NCI-H146 (cell line): Measurements from ENCODE around the gene RHOA.

Experiments used
- DNase-seq: peaks from one replicate; lab custom pipeline; 2025; lab: John Stamatoyannopoulos, UW

Gene RHOA

GRCh38 chr3:49411968-49412631 lies at the start of gene RHOA, which contains the start of gene TCTA:
TSS of gene RHOA (minus strand) at chr3:49411976. CDS start at chr3:49375589, 36,387 bp downstream.
TSS of gene TCTA (plus strand) at chr3:49412423. CDS start at chr3:49412427, 4 bp downstream.
- peak; percentile 99 for DNase-seq

GRCh38 chr3:49460956-49461355 lies 49.2 kb upstream of the RHOA start:
- no peak for DNase-seq

DNA sequence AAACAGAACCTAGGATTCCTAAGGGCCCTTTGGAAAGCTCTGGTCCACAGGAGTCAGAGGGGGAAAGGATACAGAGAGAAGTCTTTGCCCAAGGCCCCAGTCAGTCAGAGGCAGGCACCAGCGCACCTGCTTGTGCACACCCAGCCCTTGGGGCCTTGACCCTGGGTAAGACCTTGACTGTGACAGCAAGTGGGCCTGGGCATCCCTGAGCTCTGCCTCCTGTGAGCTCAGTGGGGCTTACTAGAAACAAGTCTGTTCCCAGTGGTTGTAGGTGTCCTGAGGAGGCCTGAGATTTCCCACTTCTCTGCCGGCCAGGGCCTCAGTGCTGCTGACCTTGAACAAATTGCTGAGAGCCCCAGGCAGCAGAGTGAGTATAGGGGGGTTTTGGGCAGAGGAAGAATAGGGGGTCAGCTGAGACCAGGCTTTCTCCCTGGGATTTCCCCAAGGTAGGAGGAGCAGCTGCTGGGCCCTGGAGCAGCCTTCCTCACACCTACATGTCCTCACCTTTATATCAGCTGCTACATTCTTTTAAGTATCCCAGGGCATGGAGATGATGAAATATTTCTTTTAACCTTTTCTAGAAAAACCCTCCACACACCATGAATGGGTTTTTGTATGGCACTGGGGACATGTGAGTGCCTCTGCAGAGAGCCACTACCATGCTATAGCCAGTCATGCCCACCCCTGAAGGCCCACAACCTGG lies 48.6 kb upstream of the RHOA start:
- no peak for DNase-seq

DNA sequence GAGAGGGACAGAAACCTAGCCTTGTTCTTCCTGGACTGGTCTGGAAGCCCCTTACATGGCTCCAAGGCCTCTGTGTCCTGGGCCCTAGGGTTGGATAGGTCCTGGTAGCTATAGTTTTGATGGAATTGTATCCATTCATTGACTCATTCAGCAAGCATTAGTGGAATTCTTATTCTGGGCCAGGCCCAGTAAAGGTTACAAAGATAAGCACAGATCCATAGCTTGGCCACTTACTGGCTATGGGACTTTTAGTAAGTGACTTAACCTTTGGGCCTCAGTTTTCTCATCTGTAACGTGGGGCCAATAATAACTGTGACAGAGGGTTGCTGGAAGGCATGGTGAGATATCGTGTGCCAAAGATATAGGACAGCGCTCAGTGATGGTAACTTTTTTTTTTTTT lies 44.7 kb upstream of the RHOA start:
- DNase-seq = no peak

DNA sequence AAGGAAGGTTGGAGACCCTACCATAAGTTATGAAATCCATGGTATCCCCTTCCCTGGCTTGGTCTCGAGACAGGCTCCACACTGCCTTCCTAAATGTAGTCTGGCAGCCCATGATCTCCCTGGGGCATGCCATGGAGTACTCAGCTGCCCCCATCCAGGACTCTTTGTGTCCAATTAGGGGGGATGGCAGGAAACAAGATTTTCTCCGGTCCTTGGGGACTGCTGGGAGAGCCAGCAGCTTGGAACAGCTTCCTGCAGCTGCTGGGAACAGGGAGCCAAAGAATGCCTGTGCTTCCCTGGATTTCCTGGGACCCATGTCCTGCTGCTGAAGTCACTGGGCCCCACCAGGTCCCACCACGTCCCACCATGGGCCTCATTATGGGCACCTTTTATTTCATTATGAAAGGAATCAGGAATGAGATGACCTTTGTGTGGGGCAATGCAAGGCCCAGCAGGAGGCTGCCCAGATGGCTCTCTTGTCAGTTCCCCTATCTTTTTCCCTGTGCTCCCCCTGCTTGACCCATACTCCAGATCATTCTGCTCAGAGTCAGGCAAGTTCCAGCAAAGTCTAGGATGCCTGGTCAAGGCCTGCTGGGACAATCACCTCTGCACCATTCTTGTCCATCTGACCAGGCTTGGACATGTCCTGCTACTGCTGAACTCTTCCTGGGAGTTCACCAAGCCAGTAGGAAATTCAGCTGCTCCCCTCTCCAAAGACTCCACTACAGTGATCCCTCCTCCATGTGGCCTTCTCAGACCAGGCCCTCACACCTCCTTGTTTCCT lies 43.3 kb upstream of the RHOA start:
- DNase-seq = no peak

GRCh38 chr3:49454458-49454857 lies 42.7 kb upstream of the RHOA start:
- peak; percentile 41 for DNase-seq

- no peak for DNase-seq
Measured at GRCh38 chr3:49453621-49454020, 41.8 kb upstream of the RHOA start.

GRCh38 chr3:49445391-49445790 lies 33.6 kb upstream of the RHOA start:
- no peak for DNase-seq

DNA sequence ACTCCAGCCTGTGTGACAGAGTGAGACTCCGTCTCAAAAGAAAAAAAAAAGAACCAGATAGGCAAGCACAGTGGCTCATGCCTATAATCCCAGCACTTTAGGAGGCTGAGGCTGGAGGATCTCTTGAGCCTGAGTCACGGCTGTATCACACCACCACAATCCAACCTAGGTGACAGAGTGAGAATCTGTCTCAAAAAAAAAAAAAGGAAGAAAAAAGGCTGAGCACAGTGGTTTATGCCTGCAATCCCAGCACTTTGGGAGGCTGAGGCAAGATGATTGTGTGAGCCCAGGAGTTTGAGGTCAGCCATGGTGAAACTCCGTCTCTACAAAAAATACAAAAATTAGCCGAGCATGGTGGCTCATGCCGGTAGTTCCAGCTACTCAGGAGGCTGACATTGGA lies 23.0 kb upstream of the RHOA start:
- DNase-seq = no peak

GRCh38 chr3:49428752-49429080 lies 16.9 kb upstream of the RHOA start:
- no peak for DNase-seq

GRCh38 chr3:49427586-49427985 lies 15.8 kb upstream of the RHOA start:
- no peak for DNase-seq

GRCh38 chr3:49424816-49425215 lies 13.0 kb upstream of the RHOA start:
- no peak for DNase-seq

DNA sequence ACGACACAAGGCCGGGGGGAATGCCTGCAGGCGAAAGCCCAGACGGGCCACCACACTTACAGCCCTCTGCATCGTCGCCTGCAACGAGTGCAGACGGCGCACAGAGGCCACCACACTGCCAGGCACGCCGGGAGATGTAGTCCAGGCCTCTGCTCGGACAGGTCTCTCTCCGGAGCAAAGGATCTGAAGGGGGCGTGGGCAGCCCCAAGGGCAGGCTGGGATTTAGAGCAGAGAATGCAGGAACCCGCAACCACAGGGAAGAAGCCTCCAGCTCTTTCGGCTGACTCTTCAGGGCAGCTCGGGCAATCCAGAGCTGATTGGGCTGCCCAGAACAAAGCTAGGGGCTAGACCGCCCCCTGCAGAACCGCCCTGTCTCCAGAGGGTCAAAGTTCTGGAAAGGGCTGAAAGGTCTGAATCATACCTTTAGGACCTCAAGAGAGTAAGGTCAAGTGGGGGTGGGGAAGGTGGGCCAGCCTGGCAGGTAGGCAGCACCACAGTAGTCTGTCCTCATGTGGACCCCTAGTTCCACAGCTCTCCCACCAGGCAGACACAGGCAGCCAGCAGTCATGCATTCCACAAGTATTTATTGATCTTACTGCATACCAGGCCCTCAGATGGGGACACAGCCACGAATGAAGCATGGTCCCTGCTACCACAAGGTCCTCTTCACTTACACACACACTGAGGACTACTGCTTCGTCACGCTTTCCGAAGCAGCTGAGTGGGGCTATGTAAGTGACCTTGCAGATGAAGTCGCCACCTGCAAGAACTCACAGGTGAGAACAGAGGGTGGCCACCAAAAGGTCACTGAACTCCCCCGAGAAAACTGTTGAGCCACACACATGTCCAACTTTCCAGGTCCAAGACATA lies 10.8 kb upstream of the RHOA start, which contains the start of gene AMT:
AMT (minus strand) TSS at position 95 of the 870 bp plus-strand sequence; CDS start at position 72, 23 bp downstream.
- DNase-seq = no peak

DNA sequence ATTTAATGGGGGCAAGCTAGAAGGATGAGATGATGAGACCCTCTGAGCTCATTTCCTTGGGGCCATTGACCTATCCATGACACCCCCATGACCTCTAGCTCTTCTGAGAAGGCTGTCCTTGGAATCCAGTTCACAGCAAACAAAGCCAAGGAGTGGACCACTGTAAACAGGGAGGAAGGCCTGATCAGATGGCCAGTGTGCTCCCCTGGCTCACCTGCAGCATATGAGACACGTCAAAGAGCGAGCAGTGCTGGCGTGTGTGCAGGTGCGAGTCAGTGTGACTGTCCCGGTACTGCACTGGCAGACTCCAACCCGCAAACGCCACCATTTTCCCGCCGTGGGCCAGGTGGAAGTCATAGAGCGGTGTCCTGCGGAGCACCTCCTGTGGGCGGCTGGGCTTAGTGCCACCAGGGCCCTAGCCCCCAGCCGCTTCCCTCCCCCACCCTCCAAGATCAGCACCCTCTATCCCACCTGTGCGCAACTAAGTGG lies 10.2 kb upstream of the RHOA start:
- no peak for DNase-seq

DNA sequence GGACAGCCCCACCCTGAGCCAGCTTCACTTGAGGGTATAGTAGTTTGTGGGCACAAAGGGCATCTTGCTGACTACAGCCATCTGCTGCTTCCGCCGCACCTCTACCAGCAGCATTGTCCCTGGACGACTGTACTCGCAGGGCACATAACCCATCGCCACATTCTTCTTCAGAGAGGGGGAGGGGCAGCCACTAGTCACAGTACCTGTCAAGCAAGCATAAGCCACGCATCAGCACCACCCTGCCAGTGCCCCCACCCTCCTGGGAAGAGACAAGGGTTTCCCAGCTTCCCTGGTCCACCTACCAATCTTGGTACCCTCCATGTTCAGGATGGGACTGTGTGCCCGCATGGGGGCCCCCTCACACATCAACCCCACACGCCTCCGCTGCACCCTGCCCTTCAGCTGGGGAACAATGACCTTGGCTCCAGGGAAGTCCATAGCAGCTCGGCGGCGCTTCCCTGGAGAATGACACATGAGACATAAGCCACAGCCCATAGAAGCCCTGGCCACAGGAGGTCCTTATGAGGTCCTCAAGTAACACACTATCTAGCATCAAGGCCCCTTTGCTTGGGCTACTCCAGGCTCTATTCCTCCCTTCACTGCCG lies 5.8 kb upstream of the RHOA start:
- no peak for DNase-seq

GRCh38 chr3:49416867-49417266 lies 5.1 kb upstream of the RHOA start:
- DNase-seq = no peak

DNA sequence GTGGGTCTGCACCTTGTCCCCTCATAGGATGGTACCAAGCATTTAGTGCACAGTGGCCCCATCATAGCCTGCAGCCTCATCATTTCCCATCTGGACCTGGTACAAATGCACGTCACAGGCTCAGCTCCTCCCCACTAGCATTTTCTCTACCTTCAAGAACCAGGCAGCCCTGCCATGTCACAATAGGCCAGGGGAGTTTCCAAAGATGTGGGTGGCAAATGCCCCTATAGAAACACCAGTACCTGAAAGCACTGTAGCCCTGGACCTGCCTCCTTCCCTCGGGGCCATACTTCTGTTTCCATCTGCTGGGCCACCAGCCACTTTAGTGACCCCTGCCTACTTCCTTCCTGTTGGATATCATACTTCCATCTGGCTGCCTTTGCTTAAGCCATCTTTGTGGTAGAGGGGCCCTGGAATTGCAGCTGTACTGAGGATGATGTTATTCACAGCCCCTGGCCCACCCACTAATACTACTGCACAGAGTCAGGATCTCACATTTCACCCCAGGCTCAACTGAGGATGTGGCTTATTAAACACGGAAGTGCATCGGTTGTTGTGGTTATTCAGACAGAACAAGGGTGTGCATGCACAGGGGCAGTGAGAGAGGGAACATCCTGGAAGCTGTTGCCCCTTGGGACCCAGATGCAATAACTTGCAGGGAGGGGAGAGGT lies 4.3 kb upstream of the RHOA start:
- DNase-seq = no peak

DNA sequence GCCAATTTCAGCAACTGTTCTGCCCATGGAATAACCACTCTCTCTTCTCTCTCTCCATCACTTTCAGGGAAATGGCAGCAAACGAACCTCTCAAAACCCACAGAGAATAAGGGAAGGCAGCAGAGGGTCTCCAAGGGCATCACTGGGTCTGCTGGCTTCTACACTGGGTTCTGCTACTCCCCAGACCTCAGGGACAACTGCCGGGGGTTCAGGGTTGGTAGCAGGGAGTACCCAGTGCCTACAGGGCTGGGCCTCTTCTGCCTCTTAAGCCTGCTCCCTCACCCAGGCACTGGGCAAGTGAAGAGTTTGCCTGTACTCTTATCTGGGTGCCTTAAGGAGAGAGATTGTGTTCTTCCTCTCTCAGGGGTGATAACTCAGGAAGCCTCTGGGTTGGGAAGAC lies 3.0 kb upstream of the RHOA start:
- no peak for DNase-seq

- DNase-seq = no peak
Measured at GRCh38 chr3:49413338-49413734, 1.6 kb upstream of the RHOA start.

DNA sequence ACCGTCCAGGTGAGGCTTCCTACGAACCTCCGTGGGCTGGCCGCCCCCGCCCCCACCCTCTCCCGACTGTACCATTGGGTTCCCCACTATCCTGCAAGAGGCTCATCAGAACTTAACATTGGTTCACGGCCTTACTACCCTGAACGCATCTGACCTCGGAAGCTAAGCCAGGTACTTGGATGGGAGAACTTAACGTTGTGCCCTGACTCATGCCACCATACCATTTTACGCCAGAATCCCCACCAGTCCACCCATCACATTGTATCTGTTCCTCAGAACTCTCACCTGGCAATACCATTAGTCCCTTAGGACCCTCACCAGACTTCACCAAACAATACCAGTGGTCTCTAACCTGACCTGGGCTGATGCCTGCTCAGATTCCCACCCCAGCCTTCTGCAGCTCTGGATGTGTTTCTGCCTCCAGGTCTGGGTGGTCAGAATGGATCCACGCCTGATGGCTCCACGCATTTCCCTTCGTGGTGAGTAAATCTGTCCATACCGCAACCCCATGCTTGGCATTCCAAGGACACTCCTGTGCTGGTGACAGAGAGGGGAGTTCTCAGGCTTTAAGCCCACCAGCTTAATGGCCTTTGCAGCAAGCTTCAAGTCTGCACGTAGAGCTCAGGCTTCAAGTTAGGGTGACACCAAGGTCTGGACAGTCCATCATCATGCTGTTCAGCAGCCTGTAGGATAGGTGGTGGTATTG lies 1.0 kb upstream of the RHOA start:
- no peak for DNase-seq
